GM12801 (cell line): ENCODE data around the gene SLCO4A1.

Experiments
- CTCF ChIP-seq: IDR thresholded peaks from one replicate; pipeline ENCODE4 v1.5.1; 2011; ENCODE audit warnings: control low read depth; ENCODE audit not compliant: insufficient read length; ENCODE audit errors: extremely low read depth

The SLCO4A1 gene

DNA sequence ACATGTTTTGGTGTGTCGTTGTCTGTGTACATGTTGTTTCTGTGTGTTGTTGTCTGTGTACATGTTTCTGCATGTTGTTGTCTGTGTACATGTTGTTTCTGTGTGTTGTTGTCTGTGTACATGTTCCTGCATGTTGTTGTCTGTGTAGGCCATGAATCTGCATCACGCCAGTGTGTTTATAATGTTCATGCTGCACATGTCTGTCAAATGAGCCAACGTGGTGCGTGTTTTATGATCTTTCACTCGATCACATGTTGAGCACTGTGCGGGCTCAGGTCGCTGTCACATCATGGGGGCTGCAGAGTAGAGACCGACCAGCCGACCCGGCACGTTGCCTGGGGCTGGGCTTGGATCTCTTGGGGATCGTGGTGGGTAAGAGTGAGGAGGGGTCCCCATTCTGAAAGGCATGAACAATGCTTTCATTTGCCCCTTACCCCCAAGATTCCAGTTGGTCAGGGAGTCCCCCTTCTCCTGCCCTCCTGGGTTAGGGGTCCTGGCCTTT lies 26.5 kb upstream of the SLCO4A1 start:
- no peak for TF ChIP-seq CTCF

DNA sequence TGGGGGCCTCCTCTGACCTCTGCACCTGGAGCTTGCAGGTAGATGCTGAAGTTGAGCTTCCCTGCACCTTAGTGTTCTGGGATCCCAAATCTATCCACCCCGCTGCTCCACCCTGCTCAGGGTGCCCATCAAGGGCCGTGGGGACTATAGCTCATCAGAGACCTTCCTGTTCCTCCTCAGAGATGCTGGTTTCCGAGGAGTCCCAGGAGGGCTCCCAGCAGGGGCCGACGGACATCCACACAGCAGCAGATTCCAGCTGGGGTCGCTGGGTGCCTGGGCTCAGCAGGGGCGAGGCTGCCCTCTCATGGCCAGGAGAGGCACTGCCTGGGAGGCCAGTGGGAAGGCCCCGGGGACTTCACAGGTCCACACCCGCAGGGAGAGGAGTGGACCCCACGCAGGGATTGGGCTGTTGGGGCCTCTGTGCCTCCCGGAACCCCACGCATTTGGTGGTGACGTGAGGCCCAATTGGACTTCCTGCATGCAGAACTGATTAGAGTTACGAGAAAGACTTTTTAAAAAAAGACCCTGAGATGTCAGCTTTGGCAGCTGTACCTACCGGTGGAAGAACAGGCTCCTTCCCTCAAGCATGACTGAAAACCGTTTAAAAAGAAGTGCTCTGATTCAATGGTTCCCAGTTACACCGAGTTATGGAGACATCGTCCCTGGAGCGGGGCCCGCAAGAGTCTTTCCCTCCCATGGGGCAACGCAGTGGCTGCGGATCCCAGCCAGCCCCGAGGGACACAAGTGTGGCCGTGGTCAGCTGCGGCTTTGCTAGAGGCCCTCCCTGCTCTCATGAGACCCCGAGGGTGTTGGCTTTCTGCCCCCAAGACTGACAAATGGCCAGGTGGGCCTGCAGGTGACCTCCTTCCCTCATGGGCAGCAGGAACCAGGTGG lies 25.3 kb upstream of the SLCO4A1 start:
- TF ChIP-seq CTCF: no peak

GRCh38 chr20:62617711-62618483 lies 24.4 kb upstream of the SLCO4A1 start:
- TF ChIP-seq CTCF: no peak

DNA sequence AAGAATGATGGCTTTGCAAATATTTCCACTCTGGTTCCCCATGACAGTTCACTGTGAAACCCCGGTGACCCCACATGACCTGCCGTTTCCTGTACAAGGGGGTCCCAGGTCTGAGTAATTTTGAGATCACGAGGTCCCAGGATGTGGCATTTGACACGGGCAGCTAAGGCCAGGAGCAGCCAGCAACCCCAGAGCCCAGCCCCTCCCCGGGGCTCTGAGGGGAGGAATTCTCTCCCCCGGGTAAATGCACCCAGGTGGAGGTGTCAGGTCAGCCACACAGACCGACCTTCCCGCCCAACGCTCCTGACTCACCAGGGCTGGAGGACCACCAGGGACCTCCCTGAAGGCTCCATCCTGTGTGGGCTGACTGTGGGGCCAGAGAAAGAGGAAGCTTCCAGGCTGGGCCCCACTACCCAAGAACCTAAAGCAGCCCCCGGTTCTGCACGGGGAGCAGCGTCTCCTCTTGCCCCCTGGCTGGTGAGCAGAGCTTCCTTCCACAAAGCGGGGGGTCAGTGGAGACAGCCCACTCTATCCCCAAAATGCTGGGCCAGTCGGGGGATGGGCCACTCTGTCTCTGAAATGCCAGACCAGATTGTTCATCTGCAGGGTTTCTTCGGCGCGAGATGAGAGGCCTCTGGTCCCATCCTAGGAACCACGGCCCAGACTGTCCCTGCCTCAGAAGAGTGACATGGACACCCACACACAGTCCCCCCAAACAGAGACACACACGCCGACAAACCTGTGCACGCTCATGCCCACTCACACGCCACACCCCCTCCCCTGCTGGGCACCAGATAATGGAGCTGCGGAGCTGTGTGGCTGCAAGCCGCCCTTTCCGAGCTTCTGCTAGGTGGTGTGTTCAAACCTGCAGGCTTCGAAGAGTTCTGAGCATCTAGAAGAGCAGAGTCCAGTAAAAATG lies 23.4 kb upstream of the SLCO4A1 start:
- TF ChIP-seq CTCF: no peak

GRCh38 chr20:62620625-62621024 lies 21.7 kb upstream of the SLCO4A1 start:
- no peak for TF ChIP-seq CTCF

- no peak for TF ChIP-seq CTCF
Measured at GRCh38 chr20:62621251-62622110, 20.8 kb upstream of the SLCO4A1 start.
